ENCODE results near the gene ING2.
"Not testable (repeated sequence)": the region's sequence is repeated elsewhere in the genome, so short reads cannot be mapped to it uniquely, and the experiment has no call there.

The ING2 gene

GRCh38 chr4:183548306-183548705 is 43.4 kb downstream of the ING2 start:
- DNase-seq (ENCODE audit: low spot score): no peak

- no peak for DNase-seq (ENCODE audit: low spot score)
Measured at GRCh38 chr4:183550345-183551093, 45.7 kb downstream of the ING2 start.

- DNase-seq (ENCODE audit: low spot score): no peak
Measured at GRCh38 chr4:183552274-183553146, 47.7 kb downstream of the ING2 start.

- not testable (repeated sequence) for DNase-seq (ENCODE audit: low spot score)
Measured at GRCh38 chr4:183553147-183553478, 48.3 kb downstream of the ING2 start.

- DNase-seq (ENCODE audit: low spot score): no peak
Measured at GRCh38 chr4:183553601-183554345, 48.9 kb downstream of the ING2 start.

GRCh38 chr4:183554346-183554686 is 49.5 kb downstream of the ING2 start:
- no peak for DNase-seq (ENCODE audit: low spot score)

- no peak for DNase-seq (ENCODE audit: low spot score)
Measured at GRCh38 chr4:183554878-183555585, 50.2 kb downstream of the ING2 start.

GRCh38 chr4:183556947-183557346 is 52.1 kb downstream of the ING2 start:
- no peak for DNase-seq (ENCODE audit: low spot score)

GRCh38 chr4:183557611-183558010 is 52.8 kb downstream of the ING2 start:
- no peak for DNase-seq (ENCODE audit: low spot score)

GRCh38 chr4:183558873-183559272 is 54.0 kb downstream of the ING2 start:
- no peak for DNase-seq (ENCODE audit: low spot score)

- no peak for DNase-seq (ENCODE audit: low spot score)
Measured at GRCh38 chr4:183561905-183562304, 57.0 kb downstream of the ING2 start.

All from ecto neural progenitor cell (in vitro differentiated cells).